Tibial nerve (tissue), 3 donors: ENCODE measurements around the gene SORCS2.

Experiments
- CTCF ChIP-seq, 5 experiments: fragments of 200-600 bp in 3 of 5; fragments of 450-650 bp in 2 of 5; sonication (generic) in 3 of 5; IDR thresholded peaks; one replicate each; pipeline ENCODE4 v1.5.1; 2016 to 2019; ENCODE audit warnings: antibody characterized with exemption in 5 of 5, mild to moderate bottlenecking in 3 of 5, moderate library complexity in 2 of 5
- POLR2A ChIP-seq, 2 donors: fragments of 450-650 bp; IDR thresholded peaks; one replicate each; pipeline ENCODE4 v1.6.1; 2017; ENCODE audit warnings: antibody characterized with exemption in 2 of 2, mild to moderate bottlenecking in 2 of 2, moderate library complexity in 2 of 2

- TF ChIP-seq CTCF (IDR thresholded peaks at IDR 0.05) = no peak
- no peak for TF ChIP-seq POLR2A (IDR thresholded peaks at IDR 0.05)
These were observed 319.2 kb downstream of the SORCS2 start for GRCh38 chr4:7511525-7511924.
